Dedifferentiated amniotic fluid mesenchymal stem cell (primary cell): ENCODE data around the gene CNOT6L.
"Not testable (repeated sequence)": the region's sequence is repeated elsewhere in the genome, so short reads cannot be mapped to it uniquely, and the experiment has no call there.

Experiments used
- DNase-seq: peaks from one replicate; pipeline ENCODE4 v3.0.0-alpha.2; 2016; ENCODE audit errors: extremely low spot score

CNOT6L gene

DNA sequence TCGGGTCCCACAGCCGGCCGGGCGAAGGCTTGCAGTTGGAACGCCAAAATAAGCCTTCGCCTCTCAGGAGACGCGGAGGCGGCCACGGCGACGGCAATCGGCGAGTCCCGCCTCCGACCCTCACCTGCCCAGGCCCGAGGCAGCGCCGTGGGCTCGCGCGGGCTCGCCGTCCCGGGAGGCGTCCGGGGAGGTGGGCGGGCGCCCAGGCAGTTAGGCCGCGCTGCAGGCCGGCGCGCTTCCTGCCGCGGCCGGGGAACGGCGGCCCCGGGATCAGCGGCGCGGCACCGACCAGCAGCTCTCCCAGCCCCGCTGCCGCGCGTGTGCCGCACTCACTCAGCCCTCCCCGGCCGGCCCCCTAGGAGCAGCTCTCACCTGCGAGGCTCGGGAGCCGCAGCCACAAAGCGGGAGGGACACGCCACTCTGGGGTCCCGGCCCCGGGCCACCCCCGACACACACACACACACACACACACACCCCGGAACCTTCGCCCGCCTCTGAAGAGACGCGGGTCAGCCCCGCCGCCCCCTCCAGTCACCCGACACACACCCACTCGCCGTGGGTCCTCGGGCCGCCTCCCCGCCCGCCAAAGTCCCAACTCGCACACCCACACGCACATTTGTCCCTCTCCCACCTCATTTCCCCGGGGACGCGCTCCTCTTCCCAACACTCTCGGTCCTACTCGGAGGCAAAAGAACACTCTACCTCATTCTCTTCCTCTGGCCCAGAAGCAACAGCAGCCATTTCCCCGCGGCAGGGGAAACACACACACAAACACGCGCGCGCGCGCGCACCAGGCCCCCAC is at the start of gene CNOT6L:
CNOT6L (minus strand) TSS at position 767 of the 802 bp plus-strand sequence; CDS start at position 707, 60 bp downstream.
- DNase-seq, result peak; percentile 29

DNA sequence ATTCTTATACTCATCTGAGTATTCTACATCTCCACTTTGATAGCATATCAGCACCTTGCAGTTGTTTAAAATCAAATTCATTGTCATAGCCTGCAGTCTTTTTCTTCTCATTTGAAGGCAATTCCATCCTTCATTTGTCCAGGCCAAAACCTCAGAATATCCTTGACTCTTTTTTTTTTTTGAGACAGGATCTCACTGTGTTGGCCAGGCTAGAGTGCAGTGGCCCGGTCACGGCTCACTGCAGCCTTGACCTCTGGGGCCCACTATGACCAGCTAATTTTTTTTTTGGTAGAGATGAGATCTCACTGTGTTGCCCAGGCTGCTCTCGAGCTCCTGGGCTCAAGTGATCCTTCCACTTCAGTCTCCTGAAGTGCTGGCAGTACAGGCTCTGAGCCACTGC is 46.1 kb upstream of the CNOT6L start:
- DNase-seq, result no peak

DNA sequence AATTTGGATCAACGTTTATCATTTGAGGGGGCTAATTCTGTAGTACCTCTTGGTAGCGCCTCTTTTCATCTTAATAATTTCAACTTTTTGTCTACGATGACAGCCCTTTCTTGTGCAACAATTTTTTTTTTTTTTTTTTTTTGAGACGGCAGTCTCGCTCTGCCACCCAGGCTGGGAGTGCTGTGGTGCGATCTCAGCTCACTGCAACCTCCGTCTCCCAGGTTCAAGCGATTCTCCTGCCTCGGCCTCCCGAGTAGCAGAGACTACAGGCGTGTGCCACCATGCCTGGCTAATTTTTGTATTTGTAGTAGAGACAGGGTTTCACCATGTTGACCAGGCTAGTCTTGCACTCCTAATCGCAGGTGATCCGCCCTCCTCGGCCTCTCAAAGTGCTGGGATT is 44.2 kb upstream of the CNOT6L start:
- DNase-seq, result not testable (repeated sequence)

DNA sequence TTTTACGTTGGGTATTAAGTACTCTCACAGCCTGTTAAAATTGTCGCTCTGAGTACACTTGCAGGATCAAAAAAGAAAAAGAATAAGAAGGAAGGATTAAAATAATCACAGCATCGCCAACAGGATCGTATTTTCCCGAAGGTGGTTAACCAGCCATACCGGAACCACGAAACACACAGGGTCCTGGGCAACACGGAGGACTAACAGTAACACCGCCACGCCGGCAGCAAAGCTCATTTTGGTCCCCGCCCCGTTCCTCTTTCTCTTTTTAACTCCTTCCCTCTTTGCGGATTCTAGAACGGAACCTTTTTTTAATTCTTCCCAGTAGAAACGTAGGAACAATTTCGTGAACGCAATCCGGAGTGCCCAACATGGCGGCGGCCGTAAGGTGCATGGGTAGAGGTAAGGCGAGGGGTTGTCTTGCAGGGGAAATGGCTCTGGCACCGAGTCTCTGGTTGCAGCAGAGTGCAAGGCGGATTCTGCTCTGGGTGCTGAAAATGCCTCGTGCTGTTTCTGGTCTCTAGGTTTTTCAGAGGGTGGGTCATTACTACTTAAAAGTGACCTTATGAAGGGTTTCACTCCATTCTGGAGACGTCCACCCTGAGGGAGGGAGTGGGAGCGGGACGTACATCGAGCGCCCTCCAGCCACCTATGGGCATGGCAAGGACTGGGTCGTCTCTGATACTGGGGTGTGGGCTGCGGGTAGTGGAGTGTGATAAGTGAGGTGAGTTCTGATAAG is 43.5 kb upstream of the CNOT6L start, which contains the start of gene MRPL1:
MRPL1 (plus strand) TSS at position 353 of the 739 bp plus-strand sequence; CDS start at position 372, 19 bp downstream.
- peak; percentile 97 for DNase-seq

DNA sequence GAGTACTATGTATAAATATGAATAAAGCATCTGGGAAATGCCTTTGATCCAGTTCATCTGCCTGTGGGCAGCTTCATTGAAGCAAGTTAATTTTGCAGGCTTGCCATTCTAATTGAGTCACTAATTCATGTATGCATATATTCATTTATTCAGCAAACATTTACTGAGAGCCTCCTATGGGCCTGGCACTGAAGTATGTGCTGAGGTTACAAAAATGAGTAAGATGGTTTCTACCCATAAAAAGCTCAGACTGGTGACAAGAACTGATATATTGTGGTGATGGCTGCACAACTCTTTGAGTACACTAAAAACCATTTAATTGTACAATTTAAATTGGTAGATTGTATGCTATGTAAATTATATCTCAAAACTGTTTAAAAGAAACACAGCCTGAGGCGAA is 42.3 kb upstream of the CNOT6L start:
- DNase-seq, result no peak

DNA sequence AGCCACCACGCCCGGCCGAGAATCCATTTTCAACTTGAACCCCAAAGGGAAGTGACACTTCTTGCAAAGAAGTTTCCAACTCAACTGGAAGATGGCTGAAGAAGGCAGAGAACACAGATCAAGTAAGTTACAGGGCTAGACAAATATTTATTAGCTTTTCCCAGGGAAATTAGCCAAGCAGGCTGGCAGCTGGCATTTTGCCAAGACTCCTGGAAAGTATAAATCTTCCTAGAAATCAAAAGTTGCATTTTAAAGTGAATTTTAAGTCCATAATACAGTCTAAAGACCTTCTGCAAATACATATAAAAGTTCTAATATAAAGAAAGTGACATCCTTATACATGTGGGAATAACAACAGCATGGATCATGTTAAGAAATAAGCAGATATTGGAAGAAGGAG is 40.1 kb upstream of the CNOT6L start:
- DNase-seq, result no peak

DNA sequence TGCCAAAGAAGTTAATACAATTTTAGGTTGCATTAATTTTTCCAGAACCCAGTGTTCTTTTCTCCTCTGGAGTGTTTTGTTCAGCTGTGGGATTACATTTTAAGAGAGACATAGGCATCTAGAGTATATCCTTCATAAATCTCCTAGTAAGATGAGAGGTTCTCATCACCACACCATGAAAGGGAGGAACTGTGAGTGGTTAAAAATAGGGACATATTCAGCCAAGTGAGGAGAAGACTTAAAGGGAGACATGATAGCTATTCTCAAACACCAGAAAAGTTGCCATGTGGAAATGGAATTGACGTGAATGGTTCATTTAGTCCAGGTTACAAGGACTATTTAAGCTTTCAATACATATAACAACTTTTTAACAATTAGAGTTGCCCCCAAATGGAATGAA is 37.0 kb upstream of the CNOT6L start:
- DNase-seq, result no peak

DNA sequence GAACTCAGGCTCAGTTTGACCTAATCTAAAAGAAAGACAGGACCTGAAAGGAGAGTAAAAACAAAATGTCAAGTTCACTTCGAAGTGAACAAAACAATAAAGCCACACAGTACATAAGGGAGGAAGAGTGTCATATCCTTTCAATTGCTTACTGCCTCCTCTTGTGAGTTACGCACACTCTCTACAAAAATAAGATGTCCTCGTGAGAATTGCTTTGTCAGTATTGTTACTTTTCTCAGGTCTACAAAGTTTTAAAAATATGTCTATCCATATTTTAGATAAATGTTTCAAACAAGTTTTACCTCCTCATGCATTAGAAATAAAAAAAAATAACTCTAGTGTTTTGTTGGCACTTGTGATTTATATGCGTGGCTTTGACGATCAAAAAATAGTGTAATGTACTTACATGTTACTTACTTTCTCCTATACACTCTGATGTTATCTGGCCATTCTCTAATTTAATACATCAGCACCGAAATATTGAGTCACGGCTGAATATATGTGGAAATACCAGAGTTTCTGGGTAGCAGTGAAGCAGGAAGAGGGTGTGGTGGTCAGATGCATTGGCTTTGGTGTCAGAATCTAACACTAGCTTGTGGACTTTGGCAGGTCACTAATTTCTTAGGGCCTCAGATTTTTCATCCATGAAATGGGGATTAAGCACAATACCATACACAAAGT is 35.4 kb upstream of the CNOT6L start:
- no peak for DNase-seq

DNA sequence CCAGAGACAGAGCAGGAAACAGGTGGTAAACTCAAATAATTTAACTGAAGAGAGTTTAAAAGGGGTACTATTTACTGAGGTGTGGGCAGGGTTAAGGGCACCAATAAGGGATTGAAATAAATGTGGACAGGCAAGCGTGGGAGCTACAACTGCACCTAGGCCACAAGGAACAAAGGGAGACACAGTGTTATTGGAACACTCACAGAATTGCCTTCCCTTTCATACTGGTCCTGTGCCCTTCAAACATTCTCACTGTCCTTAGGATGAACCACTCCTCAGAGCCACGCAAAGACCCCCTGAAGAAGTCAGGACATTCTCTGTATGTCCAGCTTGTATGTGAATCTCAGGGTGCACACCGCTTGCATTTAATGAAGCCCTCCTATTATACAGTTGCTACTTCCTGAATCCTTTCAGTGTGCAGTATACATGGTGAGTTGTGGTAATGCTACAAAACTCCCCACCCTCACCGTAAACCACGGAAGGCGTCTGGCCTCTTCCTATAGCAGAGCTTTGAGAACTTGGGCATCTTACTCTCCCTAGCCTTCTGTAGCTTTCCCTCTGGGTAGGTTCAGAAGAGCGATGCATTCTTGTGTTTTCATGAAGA is 33.8 kb upstream of the CNOT6L start:
- no peak for DNase-seq

DNA sequence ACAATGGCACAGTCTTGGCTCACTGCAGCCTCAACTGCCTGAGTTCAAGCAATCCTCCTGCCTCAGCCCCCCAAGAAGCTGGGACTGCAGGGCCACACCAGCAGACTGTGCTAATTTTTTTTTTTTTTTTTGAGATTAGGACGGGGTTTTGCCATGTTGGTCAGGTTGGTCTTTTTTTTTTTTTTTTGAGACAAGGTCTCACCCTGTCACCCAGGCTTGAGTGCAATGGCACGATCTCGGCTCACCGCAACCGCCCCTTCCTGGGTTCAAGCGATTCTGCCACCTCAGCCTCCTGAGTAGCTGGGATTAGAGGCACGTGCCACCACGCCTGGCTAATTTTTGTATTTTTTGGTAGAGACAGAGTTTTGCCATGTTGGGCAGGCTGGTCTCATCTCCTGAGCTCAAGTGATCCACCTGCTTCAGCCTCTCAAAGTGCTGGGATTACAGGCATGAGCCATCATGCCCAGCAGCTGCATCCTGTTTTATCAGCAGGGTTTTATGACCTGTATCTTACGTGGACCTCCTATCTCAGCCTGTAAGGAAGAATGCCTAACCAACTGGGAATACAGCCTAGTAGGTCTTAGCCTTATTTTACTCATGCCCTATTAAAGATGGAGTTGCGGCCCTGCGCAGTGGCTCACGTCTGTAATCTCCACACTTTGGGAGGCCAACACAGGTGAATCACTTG is 30.3 kb upstream of the CNOT6L start:
- no peak for DNase-seq

DNA sequence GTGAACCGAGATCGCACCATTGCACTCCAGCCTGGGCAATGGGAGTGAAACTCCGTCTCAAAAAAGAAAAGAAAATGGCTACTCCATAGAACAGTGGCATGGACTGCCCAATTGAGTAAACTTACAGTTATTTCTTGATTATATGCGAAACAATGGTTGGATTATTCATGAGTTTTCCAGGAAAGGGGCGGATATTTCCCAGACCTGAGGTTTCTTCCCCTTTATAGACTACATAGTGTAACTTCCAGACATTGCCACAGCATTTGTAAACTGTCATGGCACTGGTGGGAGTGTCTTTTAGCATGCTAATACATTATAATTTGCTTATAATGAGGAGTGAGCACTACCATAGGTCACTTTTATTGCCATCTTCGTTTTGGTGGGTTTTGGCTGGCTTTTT is 29.3 kb upstream of the CNOT6L start:
- no peak for DNase-seq

DNA sequence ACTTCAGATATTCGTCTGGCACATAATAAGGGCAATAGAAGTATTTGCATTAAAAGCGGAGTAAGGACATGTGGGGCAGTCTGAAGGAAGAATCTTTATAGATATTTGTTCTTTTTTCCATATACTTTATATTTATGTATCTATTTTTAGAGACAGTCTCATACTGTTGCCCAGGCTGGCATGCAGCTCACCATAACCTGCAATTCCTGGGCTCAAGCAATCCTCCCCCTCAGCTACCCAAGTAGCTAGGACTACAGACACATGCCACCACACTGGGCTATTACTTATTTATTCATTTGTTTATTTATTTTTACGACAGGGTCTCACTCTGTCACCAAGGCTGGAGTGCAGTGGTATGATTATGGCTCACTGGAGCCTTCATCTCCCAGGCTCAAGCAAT is 26.8 kb upstream of the CNOT6L start:
- no peak for DNase-seq

DNA sequence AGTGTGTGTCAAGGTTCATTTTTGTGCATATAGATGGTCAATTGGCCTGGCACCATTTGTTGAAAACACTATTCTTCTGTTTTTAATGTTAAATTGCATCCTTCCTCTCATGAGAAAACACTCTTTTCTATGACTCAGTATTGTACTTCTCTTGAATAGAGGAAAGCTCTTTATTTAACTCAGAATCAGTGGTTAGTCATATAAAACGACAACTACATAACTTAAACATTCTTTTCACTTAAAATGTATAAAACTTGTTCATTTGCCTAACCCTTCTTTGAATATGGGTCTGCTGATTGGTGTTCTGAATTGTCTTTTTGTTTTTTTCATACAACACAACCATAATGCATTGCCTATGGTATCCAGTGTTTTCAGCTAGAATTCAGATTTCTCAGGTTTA is 26.2 kb upstream of the CNOT6L start:
- DNase-seq, result no peak

DNA sequence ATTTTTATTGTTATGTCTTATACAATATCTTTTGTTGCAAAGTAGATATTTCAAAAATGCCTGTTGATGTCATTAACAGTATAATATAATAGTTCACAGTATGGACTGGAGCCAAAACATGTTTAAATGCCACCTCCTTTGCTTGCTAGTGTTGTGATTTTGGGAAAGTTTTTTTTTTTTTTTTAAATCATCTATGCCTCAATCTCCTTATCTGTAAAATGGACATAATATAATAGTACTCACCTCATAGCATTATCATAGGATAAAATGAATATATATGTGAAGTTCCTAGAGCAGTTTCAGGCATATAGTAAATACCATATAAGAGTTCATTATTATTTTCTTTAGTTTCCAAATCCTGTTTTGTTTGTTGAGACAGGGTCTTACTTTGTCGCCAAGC is 25.2 kb upstream of the CNOT6L start:
- no peak for DNase-seq

DNA sequence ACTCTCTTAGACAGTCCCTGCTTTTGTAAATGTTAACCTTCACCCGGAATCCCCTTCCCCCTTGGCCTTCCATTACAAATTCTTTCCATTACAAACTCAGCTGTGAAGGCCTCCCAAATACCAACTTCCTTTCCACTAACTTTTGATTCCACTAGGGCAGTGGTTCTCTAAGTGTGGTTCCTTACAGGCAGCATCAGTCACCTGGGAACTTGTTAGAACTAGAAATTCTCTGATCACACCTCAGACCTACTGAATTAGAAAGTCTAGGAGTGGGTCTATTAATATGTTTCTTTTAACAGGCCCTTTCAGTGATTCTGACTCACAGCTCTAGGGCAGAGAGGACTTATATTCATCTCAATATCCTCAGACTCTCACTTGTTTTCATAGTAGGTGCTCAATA is 24.5 kb upstream of the CNOT6L start:
- DNase-seq, result no peak

DNA sequence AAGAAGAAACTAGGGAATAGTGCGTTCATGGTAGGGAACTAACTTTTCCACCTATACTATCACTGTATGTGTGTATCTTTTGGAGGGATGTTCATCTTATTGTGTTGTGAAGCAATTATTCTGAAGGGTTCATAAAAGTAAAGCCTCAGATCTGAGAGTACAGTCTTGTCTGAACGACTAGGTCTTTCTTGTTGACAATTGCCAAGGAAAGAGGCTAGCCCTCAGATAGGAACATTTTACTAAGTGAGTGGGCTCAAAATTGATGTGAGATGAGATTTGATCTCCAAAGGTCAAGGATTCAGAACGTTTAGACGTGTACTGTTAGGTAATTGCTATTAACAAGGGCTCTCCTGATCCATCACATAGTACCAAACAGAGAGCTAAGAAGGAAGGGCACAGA is 15.2 kb upstream of the CNOT6L start:
- no peak for DNase-seq

DNA sequence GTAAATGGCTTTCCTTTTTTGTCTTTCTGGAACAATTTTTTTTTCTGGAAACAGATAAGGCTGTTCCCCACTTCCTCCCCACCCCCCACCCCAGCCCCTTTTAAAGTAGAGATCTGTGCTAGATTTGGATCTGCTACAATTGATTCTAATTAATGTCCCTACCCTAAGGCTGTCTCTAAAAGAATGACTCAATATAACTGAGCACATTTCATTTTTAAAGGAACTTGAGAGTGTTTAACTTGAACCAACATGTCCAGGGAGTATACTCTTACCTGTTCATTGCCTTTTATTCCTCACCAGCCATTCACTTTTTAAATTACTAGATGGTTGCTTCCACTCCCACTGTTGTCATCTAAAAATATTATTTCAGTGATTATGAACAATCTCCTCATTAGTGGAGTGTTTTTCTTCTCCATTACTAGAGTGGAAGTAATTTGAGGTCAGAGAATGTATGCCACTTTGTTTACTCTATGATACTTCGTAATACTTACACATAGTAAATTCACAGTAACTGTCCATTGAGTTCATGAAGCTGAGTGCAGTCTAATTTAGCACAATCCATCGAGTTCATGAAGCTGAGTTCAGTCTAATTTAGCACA is 14.1 kb upstream of the CNOT6L start:
- no peak for DNase-seq

DNA sequence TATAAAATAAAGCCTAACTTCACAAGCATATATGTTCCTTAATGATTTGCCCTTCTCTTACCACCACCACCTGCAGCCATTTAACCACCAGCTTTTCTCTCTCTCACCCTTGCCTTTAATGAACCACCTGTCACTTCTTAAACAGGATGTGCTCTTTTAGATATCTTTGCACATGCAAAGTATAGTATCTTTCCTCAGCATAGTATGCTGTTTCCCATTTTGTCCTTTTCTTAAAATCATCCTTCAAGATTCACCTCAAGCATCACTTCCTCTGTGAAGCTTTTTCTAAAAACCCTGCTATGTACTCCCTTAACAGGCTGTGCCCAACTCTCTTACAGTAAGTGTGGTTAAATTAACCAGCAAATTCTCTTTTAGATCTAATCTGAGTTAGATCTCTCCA is 8.2 kb upstream of the CNOT6L start:
- no peak for DNase-seq

DNA sequence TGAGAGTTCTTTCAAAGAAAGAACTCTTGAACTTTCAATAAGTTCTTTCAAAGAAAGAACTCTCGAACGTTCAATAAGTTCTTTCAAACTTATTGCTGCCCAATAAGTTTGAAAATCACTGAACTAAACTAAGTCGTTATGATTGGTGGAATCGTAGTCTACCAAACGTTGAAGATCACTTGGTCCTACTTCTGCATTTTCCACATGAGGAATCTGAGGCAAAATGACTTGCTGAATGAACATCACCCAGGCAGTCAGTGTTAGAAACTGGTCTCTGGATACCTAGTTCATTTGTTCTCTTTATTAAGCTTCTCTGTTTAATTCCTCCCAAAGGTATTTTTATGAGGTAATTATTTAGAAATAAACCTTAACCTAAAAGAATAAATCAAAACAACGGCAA is 7.1 kb upstream of the CNOT6L start:
- no peak for DNase-seq

DNA sequence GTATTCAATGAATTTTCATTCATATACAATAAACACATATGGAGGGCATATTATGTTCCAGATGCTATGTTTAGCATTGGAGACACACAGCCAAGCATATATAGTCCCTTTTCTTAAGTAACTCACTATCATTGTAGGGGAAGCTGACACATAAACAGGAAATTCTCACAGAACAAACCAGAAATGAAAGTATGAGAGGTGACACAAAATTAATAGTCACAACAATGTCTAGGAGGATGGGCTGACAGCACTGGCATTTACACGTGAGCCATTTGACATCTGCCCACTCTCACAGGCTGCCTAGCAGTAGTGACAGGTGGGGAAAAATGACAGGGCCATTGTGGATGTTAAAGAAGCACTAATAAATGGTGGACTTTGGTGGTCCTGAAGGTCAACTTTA is 2.6 kb upstream of the CNOT6L start:
- no peak for DNase-seq
